Measurements from ENCODE around the gene CEND1.
"Not testable (repeated sequence)": the region's sequence is repeated elsewhere in the genome, so short reads cannot be mapped to it uniquely, and the experiment has no call there.

The CEND1 gene

DNA sequence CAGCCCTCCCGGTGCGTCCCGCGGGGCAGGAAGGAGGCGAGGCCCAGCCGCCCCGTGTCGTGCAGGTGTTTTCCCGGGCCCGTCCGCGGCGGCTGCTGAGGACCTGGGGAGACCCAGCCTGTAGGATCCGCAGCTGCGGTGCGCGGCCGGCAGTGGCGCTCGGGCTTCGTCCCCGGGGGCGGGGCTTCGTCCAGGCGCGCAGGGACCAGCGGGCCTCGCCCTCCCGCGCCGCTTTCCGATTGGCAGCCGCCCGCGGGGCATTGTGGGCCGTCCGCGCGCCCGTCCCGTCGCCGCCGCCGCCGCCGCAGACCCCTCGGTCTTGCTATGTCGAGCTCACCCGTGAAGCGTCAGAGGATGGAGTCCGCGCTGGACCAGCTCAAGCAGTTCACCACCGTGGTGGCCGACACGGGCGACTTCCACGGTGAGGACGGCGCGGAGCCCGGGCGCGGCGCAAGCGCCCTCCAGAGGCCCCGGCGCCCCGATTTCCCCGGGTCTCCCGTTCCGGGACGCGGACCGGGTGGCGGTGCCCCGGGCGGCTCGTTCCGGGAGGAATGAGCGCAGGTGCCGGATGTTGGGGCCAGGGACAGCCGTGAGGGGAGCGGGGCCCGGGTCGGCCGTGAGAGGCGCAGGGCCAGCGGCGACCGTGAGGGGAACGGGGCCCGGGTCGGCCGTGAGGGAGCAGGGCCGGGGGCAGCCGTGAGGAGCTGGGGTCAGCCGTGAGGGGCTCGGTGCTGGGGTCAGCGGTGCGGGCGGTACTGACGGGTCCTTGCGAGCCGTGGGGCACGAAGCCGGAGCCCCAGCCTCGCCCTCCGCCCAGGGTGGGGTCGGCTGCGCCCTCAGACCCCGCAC lies 42.5 kb downstream of the CEND1 start, which contains the start of gene TALDO1:
Gene TALDO1, plus strand, starts transcription at position 307 of the 849 bp plus-strand sequence. Its CDS starts 18 bp downstream, at position 325.
- Histone ChIP-seq H3K27ac (peak within 1 kb of the TSS; percentile 82), H3K36me3 (replicated peaks) (peaks cover 4% of the 10 kb centered on the region), H3K4me3 (ENCODE audit: low read depth, low read length) (peak within 1 kb of the TSS; percentile 69), H3K27me3 (replicated peaks) (no peaks in the 10 kb centered on the region)
- in situ Hi-C loops (cut with HindIII; ENCODE audit: low pct_ligation_motif_present, low sequenced_read_pairs), result no loop called here
- DNase-seq, result peak; percentile 67
- TF ChIP-seq, protein P1, sequence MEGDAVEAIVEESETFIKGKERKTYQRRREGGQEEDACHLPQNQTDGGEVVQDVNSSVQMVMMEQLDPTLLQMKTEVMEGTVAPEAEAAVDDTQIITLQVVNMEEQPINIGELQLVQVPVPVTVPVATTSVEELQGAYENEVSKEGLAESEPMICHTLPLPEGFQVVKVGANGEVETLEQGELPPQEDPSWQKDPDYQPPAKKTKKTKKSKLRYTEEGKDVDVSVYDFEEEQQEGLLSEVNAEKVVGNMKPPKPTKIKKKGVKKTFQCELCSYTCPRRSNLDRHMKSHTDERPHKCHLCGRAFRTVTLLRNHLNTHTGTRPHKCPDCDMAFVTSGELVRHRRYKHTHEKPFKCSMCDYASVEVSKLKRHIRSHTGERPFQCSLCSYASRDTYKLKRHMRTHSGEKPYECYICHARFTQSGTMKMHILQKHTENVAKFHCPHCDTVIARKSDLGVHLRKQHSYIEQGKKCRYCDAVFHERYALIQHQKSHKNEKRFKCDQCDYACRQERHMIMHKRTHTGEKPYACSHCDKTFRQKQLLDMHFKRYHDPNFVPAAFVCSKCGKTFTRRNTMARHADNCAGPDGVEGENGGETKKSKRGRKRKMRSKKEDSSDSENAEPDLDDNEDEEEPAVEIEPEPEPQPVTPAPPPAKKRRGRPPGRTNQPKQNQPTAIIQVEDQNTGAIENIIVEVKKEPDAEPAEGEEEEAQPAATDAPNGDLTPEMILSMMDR (IDR thresholded peaks at IDR 0.05; ENCODE audit: low read depth, low read length, missing control alignments), result peak; percentile 14

DNA sequence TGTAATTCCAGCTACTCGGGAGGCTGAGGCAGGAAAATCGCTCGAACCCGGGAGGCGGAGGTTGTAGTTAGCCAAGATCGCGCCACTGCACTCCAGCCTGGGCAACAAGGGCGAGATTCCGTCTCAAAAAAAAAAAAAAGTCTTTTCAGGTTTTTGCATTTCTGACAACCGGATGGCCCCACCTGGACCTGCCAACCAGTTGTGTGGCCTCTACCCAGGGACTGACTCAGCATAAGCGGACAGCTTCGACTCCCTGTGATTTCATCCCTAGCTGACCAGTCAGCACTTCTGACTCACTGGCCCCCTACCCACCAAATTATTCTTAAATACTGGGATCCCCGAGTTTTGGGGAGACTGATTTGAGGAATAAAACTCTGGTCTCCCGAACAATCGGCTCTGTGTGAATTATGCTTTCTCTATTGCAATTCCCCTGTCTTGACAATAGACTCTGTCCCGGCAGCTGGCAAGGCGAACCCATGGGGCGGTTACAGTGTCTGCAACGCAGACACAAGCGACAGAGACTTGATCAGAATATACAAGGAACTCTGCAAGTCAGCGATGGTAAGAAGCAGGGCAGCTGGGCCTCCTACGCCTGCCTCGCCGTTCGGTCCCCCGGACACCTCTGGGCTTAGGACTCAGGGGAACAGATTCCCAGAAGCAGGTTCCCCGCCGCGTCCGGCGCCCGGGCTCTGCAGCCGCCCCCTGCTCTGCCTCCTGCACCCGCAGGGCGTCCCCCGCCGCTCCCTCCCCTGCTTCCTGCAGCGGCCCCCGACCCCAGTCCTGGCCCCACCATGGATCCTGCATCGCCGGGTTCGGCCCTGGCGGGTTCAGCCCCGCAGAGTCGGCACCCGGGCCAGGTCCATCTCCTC lies 43.4 kb downstream of the CEND1 start:
- TF ChIP-seq, protein P1 (IDR thresholded peaks at IDR 0.05; ENCODE audit: low read depth, low read length, missing control alignments), result no peak
- Histone ChIP-seq H3K4me3 (ENCODE audit: low read depth, low read length) (peak overlapping the region; percentile 62), H3K27me3 (replicated peaks) (no peaks in the 10 kb centered on the region), H3K27ac (no peak overlapping the region), H3K36me3 (replicated peaks) (peaks cover 2% of the 10 kb centered on the region)
- DNase-seq, result no peak
- in situ Hi-C loops (cut with HindIII; ENCODE audit: low pct_ligation_motif_present, low sequenced_read_pairs), result no loop called here

DNA sequence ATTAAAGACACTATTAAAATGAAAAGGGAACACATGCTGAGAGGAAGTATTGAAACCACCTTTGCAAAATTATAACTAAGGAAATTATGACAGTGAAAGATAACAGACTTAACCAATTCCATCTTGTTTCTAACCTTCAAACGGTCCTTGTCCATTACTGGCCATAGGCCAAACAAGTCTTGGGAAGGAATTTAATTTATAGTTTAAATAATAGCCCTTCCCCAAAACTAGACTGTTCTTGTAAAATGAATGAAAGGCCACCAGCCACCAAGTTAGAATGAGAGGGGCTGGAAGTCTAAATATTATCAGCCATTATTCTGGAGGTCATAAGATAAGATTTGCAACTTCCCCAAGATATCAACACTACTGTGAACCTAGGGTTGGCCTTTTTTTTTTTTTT lies 44.5 kb downstream of the CEND1 start:
- Histone ChIP-seq H3K27ac (no peak overlapping the region), H3K27me3 (replicated peaks) (no peaks in the 10 kb centered on the region), H3K36me3 (replicated peaks) (peaks cover 2% of the 10 kb centered on the region), H3K4me3 (ENCODE audit: low read depth, low read length) (no peak overlapping the region)
- DNase-seq, result no peak
- in situ Hi-C loops (cut with HindIII; ENCODE audit: low pct_ligation_motif_present, low sequenced_read_pairs), result no loop called here
- TF ChIP-seq, protein P1 (IDR thresholded peaks at IDR 0.05; ENCODE audit: low read depth, low read length, missing control alignments), result no peak

DNA sequence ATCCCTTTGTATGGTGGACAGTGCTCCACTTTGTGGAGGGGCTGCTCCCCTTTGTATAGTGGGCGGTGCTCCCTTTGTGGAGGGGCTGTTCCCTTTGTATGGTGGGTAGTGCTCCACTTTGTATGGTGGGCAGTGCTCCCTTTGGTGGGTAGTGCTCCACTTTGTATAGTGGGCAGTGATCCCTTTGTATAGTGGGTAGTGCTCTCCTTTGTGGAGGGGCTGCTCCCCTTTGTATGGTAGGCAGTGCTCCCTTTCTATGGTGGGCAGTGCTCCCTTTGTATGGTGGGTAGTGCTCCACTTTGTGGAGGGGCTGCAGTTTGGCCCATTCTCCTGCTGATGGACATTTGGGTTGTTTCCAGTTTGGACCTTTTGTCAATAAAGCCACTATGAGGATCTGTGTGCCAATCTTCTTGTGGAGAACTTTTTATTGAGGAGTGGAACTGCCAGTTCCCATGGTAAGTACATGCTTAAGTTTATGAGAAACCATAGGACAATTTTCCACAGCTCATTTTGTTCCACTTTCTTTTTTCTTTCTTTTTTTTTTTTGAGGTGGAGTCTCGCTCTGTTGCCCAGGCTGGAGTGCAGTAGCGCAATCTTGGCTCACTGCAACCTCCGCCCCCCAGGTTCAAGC lies 47.2 kb downstream of the CEND1 start:
- in situ Hi-C loops (cut with HindIII; ENCODE audit: low pct_ligation_motif_present, low sequenced_read_pairs), result no loop called here
- Histone ChIP-seq H3K36me3 (replicated peaks) (peaks cover 2% of the 10 kb centered on the region), H3K27ac (no peak overlapping the region), H3K27me3 (replicated peaks) (no peaks in the 10 kb centered on the region), H3K4me3 (ENCODE audit: low read depth, low read length) (no peak overlapping the region)
- TF ChIP-seq, protein P1 (IDR thresholded peaks at IDR 0.05; ENCODE audit: low read depth, low read length, missing control alignments), result no peak
- DNase-seq, result no peak

DNA sequence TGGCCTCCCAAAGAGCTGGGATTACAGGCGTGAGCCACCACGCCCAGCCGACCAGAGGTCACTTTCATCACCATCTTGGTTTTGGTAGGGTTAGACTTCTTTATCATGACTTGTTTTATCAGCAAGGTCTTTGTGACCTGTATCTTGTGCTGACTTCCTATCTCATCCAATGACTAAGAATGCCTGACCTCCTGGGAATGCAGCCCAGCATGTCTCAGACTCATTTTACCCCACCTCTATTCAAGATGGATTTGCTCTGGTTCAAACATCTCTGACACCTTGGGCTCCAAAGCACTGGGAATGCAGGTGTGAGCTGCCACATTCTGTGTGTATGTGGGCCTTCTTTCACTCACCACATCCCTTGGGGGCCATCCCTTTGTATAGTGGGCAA lies 47.7 kb downstream of the CEND1 start:
- no peak for DNase-seq
- in situ Hi-C loops (cut with HindIII; ENCODE audit: low pct_ligation_motif_present, low sequenced_read_pairs), result no loop called here
- Histone ChIP-seq H3K4me3 (ENCODE audit: low read depth, low read length) (no peak overlapping the region), H3K36me3 (replicated peaks) (no peaks in the 10 kb centered on the region), H3K27me3 (replicated peaks) (no peaks in the 10 kb centered on the region), H3K27ac (no peak overlapping the region)
- TF ChIP-seq, protein P1 (IDR thresholded peaks at IDR 0.05; ENCODE audit: low read depth, low read length, missing control alignments), result no peak

DNA sequence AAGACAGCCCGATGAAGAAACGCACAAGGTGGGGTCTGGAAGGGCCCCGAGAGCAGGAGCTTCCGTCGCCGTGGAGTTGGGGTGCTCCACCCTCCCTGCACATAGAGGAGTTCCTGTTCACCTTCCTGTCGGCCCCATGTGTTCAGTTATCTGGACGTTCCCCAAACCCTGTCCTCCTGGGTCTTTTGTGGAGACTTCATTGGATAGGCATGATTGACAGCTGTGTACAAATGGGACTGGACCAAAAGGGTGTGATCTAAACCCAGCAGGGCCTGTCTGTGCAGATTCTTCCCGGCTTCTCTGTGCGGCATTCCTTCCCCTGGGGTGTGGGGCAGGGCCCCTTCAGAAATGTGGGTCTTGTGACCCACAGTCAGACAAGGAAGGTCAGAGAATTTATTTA lies 52.0 kb downstream of the CEND1 start:
- H3K4me3 ChIP-seq (ENCODE audit: low read depth, low read length); H3K36me3 ChIP-seq (replicated peaks); DNase-seq; in situ Hi-C loops (cut with HindIII; ENCODE audit: low pct_ligation_motif_present, low sequenced_read_pairs); H3K27ac ChIP-seq; H3K27me3 ChIP-seq (replicated peaks): not testable (repeated sequence)

Data from brain microvascular endothelial cell (primary cell).